Effector memory CD4-positive, alpha-beta T cell (primary cell): ENCODE measurements around the gene AVPR1B.

Source experiments
- DNase-seq, 3 donors: peaks; one replicate each; pipeline ENCODE4 v3.0.0-alpha.2; 2020
- H3K27ac ChIP-seq: 2 replicates; pipeline ENCODE4 v1.7.0; 2013; ENCODE audit warnings: mild to moderate bottlenecking, low read length, moderate library complexity; ENCODE audit not compliant: insufficient read depth, poor library complexity, severe bottlenecking
- H3K27me3 ChIP-seq: replicated peaks from 2 replicates; pipeline ENCODE4 v1.7.0; 2013; ENCODE audit warnings: mild to moderate bottlenecking, low read length; ENCODE audit not compliant: insufficient read depth, control insufficient read depth, poor library complexity, severe bottlenecking
- H3K36me3 ChIP-seq: 2 replicates; pipeline ENCODE4 v1.7.0; 2013; ENCODE audit warnings: mild to moderate bottlenecking, low read length, moderate library complexity; ENCODE audit not compliant: control insufficient read depth, insufficient read depth
- H3K4me1 ChIP-seq: 2 replicates; pipeline ENCODE4 v1.7.0; 2013; ENCODE audit warnings: low read length, mild to moderate bottlenecking; ENCODE audit not compliant: control insufficient read depth, insufficient read depth, poor library complexity, severe bottlenecking
- H3K4me3 ChIP-seq: 2 replicates; pipeline ENCODE4 v1.7.0; 2013; ENCODE audit warnings: low read length, low read depth, mild to moderate bottlenecking; ENCODE audit not compliant: insufficient read depth, poor library complexity, severe bottlenecking
- H3K9me3 ChIP-seq: 2 replicates; pipeline ENCODE4 v1.7.0; 2013; ENCODE audit warnings: mild to moderate bottlenecking, low read length, moderate library complexity; ENCODE audit not compliant: control insufficient read depth

Gene AVPR1B

DNA sequence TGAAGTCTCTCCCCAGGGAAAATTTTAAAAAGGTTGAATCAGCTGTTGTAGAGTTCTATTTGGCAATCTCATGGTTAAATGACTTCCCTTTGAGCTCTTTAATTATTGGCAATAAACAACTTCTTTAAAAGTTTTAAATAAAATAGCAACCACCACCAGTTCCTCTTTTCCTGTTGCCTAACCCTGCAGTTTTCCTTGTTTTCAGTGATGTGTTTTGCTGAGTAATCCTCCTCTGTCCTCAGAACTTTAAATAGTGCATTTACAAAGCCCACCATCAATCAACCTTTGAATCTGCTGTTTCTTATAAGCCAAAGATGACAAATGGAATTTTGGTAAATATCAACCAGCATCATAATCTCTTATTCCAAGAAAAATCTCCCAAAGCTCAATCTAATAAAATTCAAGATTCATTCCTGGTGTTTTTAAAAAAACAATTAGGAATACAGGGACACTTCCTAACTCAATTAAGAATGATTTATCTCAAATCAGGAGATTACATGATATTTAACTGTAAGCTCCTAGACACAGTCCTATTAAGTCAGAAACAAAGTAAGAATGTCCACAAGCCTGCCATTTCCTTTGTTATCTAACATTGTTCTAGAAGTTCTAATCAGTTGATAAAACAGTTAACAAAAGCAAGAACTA lies 14.8 kb downstream of the AVPR1B start:
- no peak for DNase-seq
- H3K27me3 ChIP-seq: no peaks in the 10 kb centered on the region
- H3K27ac ChIP-seq: no peak overlapping the region
- H3K9me3 ChIP-seq: no peaks in the 10 kb centered on the region
- H3K36me3 ChIP-seq: no peaks in the 10 kb centered on the region
- H3K4me1 ChIP-seq: no peaks in the 10 kb centered on the region
- no peak overlapping the region for H3K4me3 ChIP-seq

DNA sequence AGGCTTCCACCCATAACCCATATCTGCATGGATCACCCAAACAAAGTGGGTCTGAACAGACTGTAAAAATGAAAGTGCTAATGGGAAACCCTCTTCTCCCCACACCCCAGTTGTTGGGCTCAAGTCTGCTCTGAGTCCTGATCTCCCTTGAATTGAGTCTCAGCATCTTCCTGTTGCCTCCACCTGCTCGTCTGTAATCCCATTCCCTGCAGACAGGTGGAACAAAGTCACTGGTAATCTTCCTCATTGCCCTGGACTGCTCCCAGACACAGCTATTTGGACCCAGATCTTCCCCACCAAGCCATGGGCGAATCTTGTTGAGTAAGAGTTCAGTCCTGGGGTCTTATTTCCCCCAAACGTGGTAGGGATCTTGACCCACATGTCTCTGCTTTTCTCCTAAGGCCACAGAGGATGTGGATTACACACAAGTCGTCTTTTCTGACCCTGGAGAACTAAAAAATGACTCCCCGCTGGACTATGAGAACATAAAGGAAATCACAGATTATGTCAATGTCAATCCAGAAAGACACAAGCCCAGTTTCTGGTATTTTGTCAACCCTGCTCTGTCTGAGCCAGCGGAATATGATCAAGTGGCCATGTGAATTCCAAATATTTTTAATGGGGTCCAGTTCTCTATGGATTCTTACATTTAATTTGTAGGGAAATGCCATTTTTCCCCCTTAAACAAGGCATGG lies 15.7 kb downstream of the AVPR1B start:
- H3K27me3 ChIP-seq: no peaks in the 10 kb centered on the region
- no peak overlapping the region for H3K4me3 ChIP-seq
- no peak for DNase-seq
- H3K9me3 ChIP-seq: no peaks in the 10 kb centered on the region
- H3K4me1 ChIP-seq: no peaks in the 10 kb centered on the region
- no peaks in the 10 kb centered on the region for H3K36me3 ChIP-seq
- no peak overlapping the region for H3K27ac ChIP-seq

DNA sequence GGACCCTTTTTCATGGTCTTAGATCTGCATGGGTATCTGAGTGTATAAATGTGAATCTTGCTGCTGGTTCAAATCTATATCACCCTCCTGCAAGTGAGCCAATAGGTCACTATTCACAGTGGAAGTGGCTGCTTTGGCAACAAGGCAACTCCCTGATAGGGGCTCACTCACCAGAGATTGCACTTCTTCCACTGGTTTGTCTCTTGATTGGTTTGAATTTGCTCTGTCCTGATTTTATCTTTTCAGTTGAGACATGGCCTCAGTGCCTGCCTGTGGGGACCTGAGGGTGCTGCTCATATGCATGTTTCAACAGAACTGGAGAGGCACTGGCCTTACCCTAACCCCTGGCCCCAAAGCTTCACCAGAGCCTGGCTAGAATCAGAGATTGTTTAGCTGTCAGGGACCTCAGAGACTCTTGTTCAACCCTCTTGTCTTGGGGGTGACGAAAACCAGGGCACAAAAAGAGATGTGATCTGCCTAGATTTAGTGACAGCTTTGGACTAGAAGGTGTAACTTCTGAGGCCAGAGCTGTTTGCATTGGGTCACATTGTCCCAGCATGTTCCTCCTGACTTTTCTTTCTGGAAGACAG lies 16.9 kb downstream of the AVPR1B start:
- H3K4me1 ChIP-seq: no peaks in the 10 kb centered on the region

GRCh38 chr1:206098242-206098919 lies 18.8 kb downstream of the AVPR1B start:
- no peak for DNase-seq
- no peaks in the 10 kb centered on the region for H3K36me3 ChIP-seq
- no peaks in the 10 kb centered on the region for H3K9me3 ChIP-seq
- no peaks in the 10 kb centered on the region for H3K27me3 ChIP-seq
- no peak overlapping the region for H3K27ac ChIP-seq
- H3K4me3 ChIP-seq: no peak overlapping the region
- no peaks in the 10 kb centered on the region for H3K4me1 ChIP-seq

More for the DNA sequence above, 16.9 kb downstream of the AVPR1B start:
- no peak for DNase-seq
- no peaks in the 10 kb centered on the region for H3K27me3 ChIP-seq
- no peak overlapping the region for H3K27ac ChIP-seq
- H3K9me3 ChIP-seq: no peaks in the 10 kb centered on the region
- no peak overlapping the region for H3K4me3 ChIP-seq
- H3K36me3 ChIP-seq: no peaks in the 10 kb centered on the region

- no peak overlapping the region for H3K4me3 ChIP-seq
- no peak for DNase-seq
- H3K36me3 ChIP-seq: no peaks in the 10 kb centered on the region
- H3K27ac ChIP-seq: no peak overlapping the region
- H3K4me1 ChIP-seq: no peaks in the 10 kb centered on the region
- H3K9me3 ChIP-seq: no peaks in the 10 kb centered on the region
- no peaks in the 10 kb centered on the region for H3K27me3 ChIP-seq
Observed at GRCh38 chr1:206097381-206097780, 19.8 kb downstream of the AVPR1B start.

GRCh38 chr1:206094024-206094423 lies 23.2 kb downstream of the AVPR1B start:
- Histone ChIP-seq H3K36me3 (no peaks in the 10 kb centered on the region), H3K4me3 (no peak overlapping the region), H3K27me3 (no peaks in the 10 kb centered on the region), H3K27ac (no peak overlapping the region), H3K4me1 (no peaks in the 10 kb centered on the region), H3K9me3 (no peaks in the 10 kb centered on the region)
- DNase-seq: no peak

DNA sequence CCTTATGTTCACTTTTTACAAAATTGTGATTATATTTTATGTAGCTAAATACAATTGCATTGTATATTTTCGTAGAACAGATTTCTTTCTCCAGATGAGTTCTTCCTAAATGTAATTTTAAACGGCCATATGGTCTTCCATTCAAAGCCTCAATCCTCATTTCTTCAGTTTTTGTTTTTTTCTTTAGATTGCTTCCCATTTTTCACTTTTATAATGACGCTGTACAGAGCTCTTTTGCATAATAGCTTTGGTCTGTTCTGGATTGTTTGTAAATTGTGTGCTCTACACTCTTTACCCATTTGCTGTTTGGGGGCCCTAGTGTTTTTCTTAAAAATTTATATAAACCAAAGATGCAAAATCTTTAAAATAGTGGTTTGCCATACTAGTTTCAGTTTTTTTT lies 27.8 kb downstream of the AVPR1B start:
- Histone ChIP-seq H3K4me1 (no peaks in the 10 kb centered on the region), H3K36me3 (no peaks in the 10 kb centered on the region), H3K4me3 (no peak overlapping the region), H3K27me3 (no peaks in the 10 kb centered on the region), H3K27ac (no peak overlapping the region), H3K9me3 (no peaks in the 10 kb centered on the region)
- no peak for DNase-seq

GRCh38 chr1:206087091-206087490 lies 30.1 kb downstream of the AVPR1B start:
- H3K36me3 ChIP-seq: no peaks in the 10 kb centered on the region
- no peaks in the 10 kb centered on the region for H3K9me3 ChIP-seq
- H3K27ac ChIP-seq: no peak overlapping the region
- H3K4me1 ChIP-seq: no peaks in the 10 kb centered on the region
- no peak for DNase-seq
- H3K27me3 ChIP-seq: no peaks in the 10 kb centered on the region
- no peak overlapping the region for H3K4me3 ChIP-seq

DNA sequence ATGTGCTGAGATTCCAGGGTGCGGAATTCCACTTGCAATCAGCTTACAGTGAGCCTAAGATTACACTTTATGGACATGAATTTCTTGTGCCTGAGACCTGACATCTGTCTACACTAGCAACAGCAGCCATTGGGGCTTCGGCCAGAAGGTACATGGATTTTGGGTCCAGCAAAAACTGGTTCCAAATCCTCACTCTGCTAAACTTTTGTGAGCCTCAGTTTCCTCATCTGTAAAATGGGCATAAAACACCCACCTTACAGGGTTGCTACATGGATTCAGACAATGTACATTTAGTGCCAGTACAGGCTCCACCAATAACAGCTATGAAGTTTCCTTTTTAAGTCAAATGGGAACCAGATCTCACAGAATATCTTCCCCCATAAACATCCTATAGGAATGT lies 33.4 kb downstream of the AVPR1B start:
- H3K4me1 ChIP-seq: peaks cover 6% of the 10 kb centered on the region
- DNase-seq: no peak

More for the DNA sequence above, 33.4 kb downstream of the AVPR1B start:
- H3K27ac ChIP-seq: no peak overlapping the region
- no peaks in the 10 kb centered on the region for H3K27me3 ChIP-seq
- no peak overlapping the region for H3K4me3 ChIP-seq
- no peaks in the 10 kb centered on the region for H3K9me3 ChIP-seq
- H3K36me3 ChIP-seq: no peaks in the 10 kb centered on the region
